ENCODE data around the gene EFNA4.

DNA sequence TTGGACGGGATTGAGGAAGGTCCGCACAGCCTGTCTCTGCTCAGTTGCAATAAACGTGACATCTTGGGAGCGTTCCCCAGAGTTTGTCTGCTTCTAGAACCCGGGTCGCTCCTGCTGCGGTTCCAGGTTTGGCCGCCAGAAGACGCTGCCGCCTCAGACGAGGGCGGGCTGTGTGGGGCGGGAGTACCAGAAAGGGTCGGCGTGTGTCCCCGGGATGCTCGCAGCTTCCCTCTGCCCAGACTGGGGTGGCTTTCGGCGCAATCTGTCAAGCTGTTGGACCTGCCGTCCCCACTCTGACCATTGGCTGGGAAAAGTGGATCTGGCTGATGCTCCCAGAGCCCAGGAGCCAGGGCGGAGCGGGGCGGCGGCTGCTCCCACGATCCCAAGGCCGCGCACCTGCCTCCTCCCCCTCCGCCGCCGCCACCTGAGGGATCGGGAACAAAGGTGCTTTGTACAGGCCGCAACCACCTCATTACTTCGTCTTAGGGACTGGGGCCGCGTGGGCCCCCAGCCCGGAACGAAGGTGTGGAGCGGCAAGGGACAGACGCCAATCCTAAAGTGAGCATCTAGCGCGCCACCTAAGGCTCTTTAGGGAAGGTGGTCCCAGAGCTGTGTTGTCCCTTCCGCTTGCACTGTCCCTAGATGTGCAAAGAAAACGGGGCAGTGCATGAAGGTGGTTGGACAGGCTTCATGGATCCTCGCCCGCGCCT, 683 bp upstream of the EFNA4 start:
- no peak for TF ChIP-seq POLR2A (IDR thresholded peaks at IDR 0.05; ENCODE audit: control extremely low read depth in 1 of 2, low read depth in 2 of 2, low read length in 2 of 2)
- TF ChIP-seq, protein P1, sequence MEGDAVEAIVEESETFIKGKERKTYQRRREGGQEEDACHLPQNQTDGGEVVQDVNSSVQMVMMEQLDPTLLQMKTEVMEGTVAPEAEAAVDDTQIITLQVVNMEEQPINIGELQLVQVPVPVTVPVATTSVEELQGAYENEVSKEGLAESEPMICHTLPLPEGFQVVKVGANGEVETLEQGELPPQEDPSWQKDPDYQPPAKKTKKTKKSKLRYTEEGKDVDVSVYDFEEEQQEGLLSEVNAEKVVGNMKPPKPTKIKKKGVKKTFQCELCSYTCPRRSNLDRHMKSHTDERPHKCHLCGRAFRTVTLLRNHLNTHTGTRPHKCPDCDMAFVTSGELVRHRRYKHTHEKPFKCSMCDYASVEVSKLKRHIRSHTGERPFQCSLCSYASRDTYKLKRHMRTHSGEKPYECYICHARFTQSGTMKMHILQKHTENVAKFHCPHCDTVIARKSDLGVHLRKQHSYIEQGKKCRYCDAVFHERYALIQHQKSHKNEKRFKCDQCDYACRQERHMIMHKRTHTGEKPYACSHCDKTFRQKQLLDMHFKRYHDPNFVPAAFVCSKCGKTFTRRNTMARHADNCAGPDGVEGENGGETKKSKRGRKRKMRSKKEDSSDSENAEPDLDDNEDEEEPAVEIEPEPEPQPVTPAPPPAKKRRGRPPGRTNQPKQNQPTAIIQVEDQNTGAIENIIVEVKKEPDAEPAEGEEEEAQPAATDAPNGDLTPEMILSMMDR (IDR thresholded peaks at IDR 0.05; ENCODE audit: control extremely low read depth in 1 of 3, insufficient read depth in 1 of 3, low read depth in 1 of 3, low read length in 3 of 3) = peak in 2 of 3 experiments; percentile 83 to 98; a peak in 3 of 4 replicates
- TF ChIP-seq SRF (IDR thresholded peaks at IDR 0.05; ENCODE audit: low read depth, low read length) = no peak
- no peak for TF ChIP-seq KDM1A (IDR thresholded peaks at IDR 0.05; ENCODE audit: borderline replicate concordance, low read length)
- peak; percentile 87 to 90 for TF ChIP-seq RAD21 (IDR thresholded peaks at IDR 0.05 in 1 of 2, conservative IDR thresholded peaks at IDR 0.05 in 1 of 2; ENCODE audit: low read depth in 2 of 2, low read length in 2 of 2)
- TF ChIP-seq EP300 (IDR thresholded peaks at IDR 0.05; ENCODE audit: borderline replicate concordance in 1 of 2, low read depth in 2 of 2, low read length in 2 of 2) = no peak

All from H1 (cell line).